Non-pigmented ciliary epithelial cell (primary cell): ENCODE data around the gene DCTN1.
"Not testable (repeated sequence)": the region's sequence is repeated elsewhere in the genome, so short reads cannot be mapped to it uniquely, and the experiment has no call there.

Experiments
- DNase-seq: peaks from one replicate; pipeline ENCODE4 v3.0.0-alpha.2; 2010; ENCODE audit warnings: low read depth

Gene DCTN1

GRCh38 chr2:74379851-74380789 is at the start of gene DCTN1:
Gene DCTN1 (minus strand): TSS chr2:74380311. CDS start chr2:74380037, 274 bp downstream.
- no peak for DNase-seq

- DNase-seq, result no peak
Measured at GRCh38 chr2:74428675-74429074, 48.6 kb upstream of the DCTN1 start.

- DNase-seq, result no peak
Measured at GRCh38 chr2:74427551-74427950, 47.4 kb upstream of the DCTN1 start.

- DNase-seq, result no peak
Measured at GRCh38 chr2:74426181-74426758, 46.2 kb upstream of the DCTN1 start.

GRCh38 chr2:74425523-74425922 is 45.4 kb upstream of the DCTN1 start:
- DNase-seq, result no peak

- DNase-seq, result no peak
Measured at GRCh38 chr2:74424995-74425406, 44.9 kb upstream of the DCTN1 start.

- no peak for DNase-seq
Measured at GRCh38 chr2:74424139-74424992, 44.3 kb upstream of the DCTN1 start.

GRCh38 chr2:74423231-74424095 is 43.4 kb upstream of the DCTN1 start:
- no peak for DNase-seq

- no peak for DNase-seq
Measured at GRCh38 chr2:74421221-74421870, 41.2 kb upstream of the DCTN1 start, which contains the start of the genes C2orf81 and WDR54. Gene C2orf81 (minus strand): TSS chr2:74421619. CDS start chr2:74421560, 59 bp downstream. Gene WDR54 (plus strand): TSS chr2:74421730. CDS start chr2:74422154, 424 bp downstream.

- not testable (repeated sequence) for DNase-seq
Measured at GRCh38 chr2:74420443-74421103, 40.5 kb upstream of the DCTN1 start.

- DNase-seq, result no peak
Measured at GRCh38 chr2:74420006-74420405, 39.9 kb upstream of the DCTN1 start.

GRCh38 chr2:74419345-74419744 is 39.2 kb upstream of the DCTN1 start:
- no peak for DNase-seq

- DNase-seq, result no peak
Measured at GRCh38 chr2:74418312-74418711, 38.2 kb upstream of the DCTN1 start.

- DNase-seq, result no peak
Measured at GRCh38 chr2:74417763-74418162, 37.7 kb upstream of the DCTN1 start.

GRCh38 chr2:74417197-74417596 is 37.1 kb upstream of the DCTN1 start:
- no peak for DNase-seq

GRCh38 chr2:74416778-74417177 is 36.7 kb upstream of the DCTN1 start:
- no peak for DNase-seq

- DNase-seq, result no peak
Measured at GRCh38 chr2:74415762-74416395, 35.8 kb upstream of the DCTN1 start.

GRCh38 chr2:74414881-74415761 is 35.0 kb upstream of the DCTN1 start:
- DNase-seq, result no peak

- no peak for DNase-seq
Measured at GRCh38 chr2:74414441-74414840, 34.3 kb upstream of the DCTN1 start.
